Thyroid gland (tissue), 4 donors: Measurements from ENCODE around the gene KLHL17.

Experiments
- CTCF ChIP-seq, 6 experiments: fragments of 200-600 bp in 3 of 6; fragments of 450-650 bp in 3 of 6; sonication (generic) in 3 of 6; IDR thresholded peaks; one replicate each; pipeline ENCODE4 v1.5.1; 2016 to 2019; ENCODE audit warnings: antibody characterized with exemption in 6 of 6, mild to moderate bottlenecking in 2 of 6, inconsistent platforms in 1 of 6, moderate library complexity in 1 of 6
- POLR2A ChIP-seq, 2 donors: fragments of 450-650 bp; IDR thresholded peaks; one replicate each; pipeline ENCODE4 v1.6.1; 2017; ENCODE audit warnings: antibody characterized with exemption in 2 of 2, mild to moderate bottlenecking in 2 of 2, moderate library complexity in 1 of 2

GRCh38 chr1:981491-981954 is 21.1 kb downstream of the KLHL17 start:
- TF ChIP-seq CTCF (IDR thresholded peaks at IDR 0.05) = no peak
- TF ChIP-seq POLR2A (IDR thresholded peaks at IDR 0.05) = no peak
